ENCODE data around the gene C6orf136.
"Not testable (repeated sequence)": the region's sequence is repeated elsewhere in the genome, so short reads cannot be mapped to it uniquely, and the experiment has no call there.

C6orf136 gene

GRCh38 chr6:30657922-30658321 lies 11.0 kb downstream of the C6orf136 start:
- DNase-seq (ENCODE audit: low spot score): not testable (repeated sequence)

- DNase-seq (ENCODE audit: low spot score): no peak
Measured at GRCh38 chr6:30664994-30665767, 18.2 kb downstream of the C6orf136 start.

- DNase-seq (ENCODE audit: low spot score): not testable (repeated sequence)
Measured at GRCh38 chr6:30666300-30666699, 19.4 kb downstream of the C6orf136 start.

GRCh38 chr6:30670760-30671527 lies 24.0 kb downstream of the C6orf136 start:
- DNase-seq (ENCODE audit: low spot score): no peak

- DNase-seq (ENCODE audit: low spot score): peak; percentile 94
Measured at GRCh38 chr6:30672445-30673253, 25.7 kb downstream of the C6orf136 start, which contains the start of gene DHX16. Gene DHX16, minus strand, starts transcription at chr6:30673006. Its CDS starts 165 bp downstream, at chr6:30672841.

- DNase-seq (ENCODE audit: low spot score): no peak
Measured at GRCh38 chr6:30676660-30677285, 29.8 kb downstream of the C6orf136 start.

- peak; percentile 83 for DNase-seq (ENCODE audit: low spot score)
Measured at GRCh38 chr6:30678964-30679726, 32.2 kb downstream of the C6orf136 start.

- DNase-seq (ENCODE audit: low spot score): no peak
Measured at GRCh38 chr6:30679765-30680535, 33.0 kb downstream of the C6orf136 start.

GRCh38 chr6:30681766-30682142 lies 34.8 kb downstream of the C6orf136 start:
- no peak for DNase-seq (ENCODE audit: low spot score)

GRCh38 chr6:30682143-30683117 lies 35.5 kb downstream of the C6orf136 start:
- peak; percentile 73 for DNase-seq (ENCODE audit: low spot score)

- no peak for DNase-seq (ENCODE audit: low spot score)
Measured at GRCh38 chr6:30683183-30683979, 36.4 kb downstream of the C6orf136 start.

GRCh38 chr6:30683980-30684338 lies 37.0 kb downstream of the C6orf136 start:
- no peak for DNase-seq (ENCODE audit: low spot score)

GRCh38 chr6:30684386-30685156 lies 37.6 kb downstream of the C6orf136 start:
- DNase-seq (ENCODE audit: low spot score): peak; percentile 32

- no peak for DNase-seq (ENCODE audit: low spot score)
Measured at GRCh38 chr6:30685157-30686008, 38.5 kb downstream of the C6orf136 start.

GRCh38 chr6:30686009-30686907 lies 39.3 kb downstream of the C6orf136 start, which contains the start of gene PPP1R18:
Gene PPP1R18, minus strand, starts transcription at chr6:30686645. Its CDS starts 627 bp downstream, at chr6:30686018.
- peak; percentile 80 for DNase-seq (ENCODE audit: low spot score)
